B cell (primary cell): ENCODE measurements around the gene CDC37. TPM values are rescaled to one million over a fixed set of nuclear protein-coding genes. Genes with fewer than 3 reads are reported as not detected.

Experiments
- ATAC-seq: fragments of 200-7000 bp; cut with Tn5 transposase; one replicate; pipeline ENCODE4 v1.10.0; 2021; ENCODE audit warnings: low read depth, mild to moderate bottlenecking, moderate number of reproducible peaks, moderate library complexity
- CTCF ChIA-PET: fragments of 350-600 bp; sonication (Branson Sonifier 250); formaldehyde crosslinking; loops from one replicate; lab custom pipeline; 2021; ENCODE audit warnings: antibody characterized with exemption, inconsistent platforms; lab: Charles Lee
- POLR2A ChIA-PET: fragments of 350-600 bp; sonication (Branson Sonifier 250); formaldehyde crosslinking; loops from one replicate; lab custom pipeline; 2021; ENCODE audit warnings: antibody characterized with exemption; lab: Charles Lee
- DNase-seq: peaks from one replicate; pipeline ENCODE4 v3.0.0; 2013
- H2AFZ ChIP-seq: 2 replicates; pipeline ENCODE4 v1.6.1; 2012; ENCODE audit warnings: mild to moderate bottlenecking, low read depth, low read length; ENCODE audit not compliant: insufficient read depth, poor library complexity, severe bottlenecking
- H3K27ac ChIP-seq, 2 donors: 1 replicate in 1 of 2; 2 replicates in 1 of 2; pipeline ENCODE4 v1.5.1; 2012 to 2013; ENCODE audit warnings: low read length in 2 of 2, mild to moderate bottlenecking in 2 of 2, moderate library complexity in 1 of 2
- H3K27me3 ChIP-seq, 4 experiments: fragments of 200-600 bp in 1 of 4; sonication (generic) in 1 of 4; replicated peaks in 1 of 4; 1 replicate in 2 of 4; 2 replicates in 2 of 4; pipeline versions ENCODE4 v1.6.1 to v1.7.0; 2013 to 2016; ENCODE audit warnings: low read length in 3 of 4, mild to moderate bottlenecking in 2 of 4, mixed read lengths in 1 of 4, moderate library complexity in 1 of 4; ENCODE audit not compliant: insufficient read depth in 4 of 4, control insufficient read depth in 3 of 4; ENCODE audit errors: control extremely low read depth in 1 of 4
- H3K36me3 ChIP-seq, 2 experiments: replicated peaks in 1 of 2; 1 replicate in 1 of 2; 2 replicates in 1 of 2; pipeline versions ENCODE4 v1.6.1 to v1.7.1; 2013; ENCODE audit warnings: low read length in 1 of 2; ENCODE audit not compliant: insufficient read depth in 2 of 2, control insufficient read depth in 1 of 2; ENCODE audit errors: control extremely low read depth in 1 of 2, extremely low read depth in 1 of 2
- H3K4me1 ChIP-seq, 2 donors: fragments of 200-600 bp in 1 of 2; sonication (generic) in 1 of 2; 1 replicate in 1 of 2; 2 replicates in 1 of 2; pipeline versions ENCODE4 v1.5.1 to v1.6.1; 2013 to 2017; ENCODE audit warnings: low read length in 2 of 2; ENCODE audit not compliant: control insufficient read depth in 2 of 2, insufficient read depth in 2 of 2
- H3K4me2 ChIP-seq: replicated peaks from 2 replicates; pipeline ENCODE3; 2012; ENCODE audit warnings: mild to moderate bottlenecking, low read depth, low read length; ENCODE audit not compliant: poor library complexity, severe bottlenecking
- H3K4me3 ChIP-seq, 5 experiments: fragments of 200-600 bp in 1 of 5; sonication (generic) in 1 of 5; 1 replicate in 3 of 5; 2 replicates in 2 of 5; pipeline versions ENCODE4 v1.5.1 to v1.7.0; 2011 to 2016; ENCODE audit warnings: low read length in 4 of 5, mild to moderate bottlenecking in 4 of 5, low read depth in 2 of 5, control low read depth in 1 of 5, moderate library complexity in 1 of 5; ENCODE audit not compliant: insufficient read depth in 1 of 5; ENCODE audit errors: control extremely low read depth in 1 of 5, extremely low read depth in 1 of 5
- H3K79me2 ChIP-seq: fragments of 200-600 bp; sonication (generic); one replicate; pipeline ENCODE4 v1.6.0; 2016; ENCODE audit warnings: low read length; ENCODE audit not compliant: control insufficient read depth, insufficient read depth
- H3K9ac ChIP-seq: fragments of 200-600 bp; sonication (generic); 2 replicates; pipeline ENCODE4 v1.6.1; 2017; ENCODE audit warnings: mild to moderate bottlenecking, low read length, moderate library complexity
- H3K9me3 ChIP-seq, 3 donors: one replicate each; pipeline versions ENCODE4 v1.6.1 to v1.7.1; 2013; ENCODE audit warnings: low read length in 2 of 3; ENCODE audit not compliant: control insufficient read depth in 2 of 3, insufficient read depth in 1 of 3; ENCODE audit errors: control extremely low read depth in 1 of 3
- H4K20me1 ChIP-seq: 2 replicates; pipeline ENCODE4 v1.6.0; 2012; ENCODE audit warnings: mild to moderate bottlenecking, low read length; ENCODE audit not compliant: insufficient read depth, control insufficient read depth, poor library complexity, severe bottlenecking
- H3K27ac Mint-ChIP-seq: one replicate; pipeline ENCODE4 v1.8.0; 2021; ENCODE audit warnings: mixed read lengths
- H3K27me3 Mint-ChIP-seq: one replicate; pipeline ENCODE4 v1.8.0; 2021; ENCODE audit warnings: mixed read lengths
- H3K4me1 Mint-ChIP-seq: one replicate; pipeline ENCODE4 v1.8.0; 2021; ENCODE audit warnings: mixed read lengths
- H3K4me3 Mint-ChIP-seq: one replicate; pipeline ENCODE4 v1.8.0; 2021; ENCODE audit warnings: mixed read lengths
- H3K9me3 Mint-ChIP-seq: one replicate; pipeline ENCODE4 v1.8.0; 2022; ENCODE audit warnings: mixed read lengths; ENCODE audit not compliant: insufficient read depth
- EZH2 ChIP-seq: IDR thresholded peaks from 2 replicates; pipeline ENCODE4 v1.6.1; 2012; ENCODE audit warnings: borderline replicate concordance, low read depth, mild to moderate bottlenecking, moderate library complexity, low read length; ENCODE audit not compliant: insufficient read depth, poor library complexity, severe bottlenecking
- WGBS: methylation state at CpG from one replicate; pipeline ENCODE4 v1.1.5; 2013; ENCODE audit warnings: missing lambda C conversion rate; ENCODE audit not compliant: insufficient coverage; 5-methylcytosine and 5-hydroxymethylcytosine counted together
- intact Hi-C: fragments of 100-400 bp; cut with micrococcal nuclease; formaldehyde crosslinking; loops from one replicate; pipeline ENCODE4 v1.10.0; 2022
- polyA plus RNA-seq: library from polyadenylated mRNA; depleted of rRNA; stranded (reverse); fragments of >200 nt; gene quantifications from 2 replicates; pipeline ENCODE4 v1.2.3, GENCODE V29; 2012
- total RNA-seq, 2 donors: library from RNA; stranded (reverse); fragments of 120-200 nt in 1 of 2; gene quantifications; 1 replicate in 1 of 2; 2 replicates in 1 of 2; pipeline versions ENCODE4 v1.2.3 to v1.2.4, GENCODE V29; 2013 to 2022
- TF ChIP-seq, protein P1 (sequence below): fragments of 200-600 bp; IDR thresholded peaks from one replicate; pipeline ENCODE4 v1.8.0; 2022; ENCODE audit warnings: antibody characterized with exemption, mild to moderate bottlenecking

CDC37 gene
- total and polyA plus RNA-seq, 2 donors (not counting 1 experiment from before 2014, with no cell fraction given) = 193 to 408 TPM

DNA sequence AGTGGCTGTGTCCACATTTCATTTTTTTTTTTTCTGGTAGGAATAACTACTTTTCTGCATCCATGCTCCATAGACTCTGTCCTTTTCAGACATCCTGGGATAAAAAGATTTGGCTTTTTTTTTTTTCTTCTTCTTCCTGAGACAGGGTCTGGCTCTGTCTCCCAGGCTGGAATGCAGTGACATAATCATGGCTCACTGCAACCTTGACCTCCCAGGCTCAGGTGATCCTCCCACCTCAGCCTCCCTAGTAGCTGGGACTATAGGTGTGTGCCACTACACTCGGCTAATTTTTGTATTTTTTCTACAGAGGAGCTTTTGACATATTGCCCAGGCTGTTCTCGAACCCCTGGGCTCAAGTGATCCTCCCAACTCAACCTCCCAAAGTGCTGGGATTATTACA is 59.8 kb downstream of the CDC37 start:
- no peak overlapping the region for H3K27ac ChIP-seq
- ATAC-seq (no peak), DNase-seq (no peak)
- H3K9ac ChIP-seq = no peak overlapping the region
- H3K27me3 ChIP-seq = no peaks in the 10 kb centered on the region
- H3K9me3 ChIP-seq = no peaks in the 10 kb centered on the region
- peaks cover 19% of the 10 kb centered on the region for H3K79me2 ChIP-seq
- H3K9me3 Mint-ChIP-seq = no peaks in the 10 kb centered on the region
- H2AFZ ChIP-seq = no peak overlapping the region
- H3K27ac Mint-ChIP-seq = no peak overlapping the region
- TF ChIP-seq EZH2 = no peak
- TF ChIP-seq, protein P1, sequence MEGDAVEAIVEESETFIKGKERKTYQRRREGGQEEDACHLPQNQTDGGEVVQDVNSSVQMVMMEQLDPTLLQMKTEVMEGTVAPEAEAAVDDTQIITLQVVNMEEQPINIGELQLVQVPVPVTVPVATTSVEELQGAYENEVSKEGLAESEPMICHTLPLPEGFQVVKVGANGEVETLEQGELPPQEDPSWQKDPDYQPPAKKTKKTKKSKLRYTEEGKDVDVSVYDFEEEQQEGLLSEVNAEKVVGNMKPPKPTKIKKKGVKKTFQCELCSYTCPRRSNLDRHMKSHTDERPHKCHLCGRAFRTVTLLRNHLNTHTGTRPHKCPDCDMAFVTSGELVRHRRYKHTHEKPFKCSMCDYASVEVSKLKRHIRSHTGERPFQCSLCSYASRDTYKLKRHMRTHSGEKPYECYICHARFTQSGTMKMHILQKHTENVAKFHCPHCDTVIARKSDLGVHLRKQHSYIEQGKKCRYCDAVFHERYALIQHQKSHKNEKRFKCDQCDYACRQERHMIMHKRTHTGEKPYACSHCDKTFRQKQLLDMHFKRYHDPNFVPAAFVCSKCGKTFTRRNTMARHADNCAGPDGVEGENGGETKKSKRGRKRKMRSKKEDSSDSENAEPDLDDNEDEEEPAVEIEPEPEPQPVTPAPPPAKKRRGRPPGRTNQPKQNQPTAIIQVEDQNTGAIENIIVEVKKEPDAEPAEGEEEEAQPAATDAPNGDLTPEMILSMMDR = no peak
- H3K4me1 ChIP-seq = peaks cover 11 to 18% of the 10 kb centered on the region in 2 donors
- H3K4me2 ChIP-seq = no peak overlapping the region
- intact Hi-C loops = no loop called here
- no peaks in the 10 kb centered on the region for H3K27me3 Mint-ChIP-seq
- no peak overlapping the region for H3K4me3 ChIP-seq
- no peak overlapping the region for H3K4me3 Mint-ChIP-seq
- no peaks in the 10 kb centered on the region for H4K20me1 ChIP-seq
- H3K36me3 ChIP-seq = no peaks in the 10 kb centered on the region
- CTCF ChIA-PET = interaction anchor here (0.6 to 1.8 kb wide), 2 partner anchors 46 to 593 kb away, joined by 3 to 6 read pairs; no protein-coding TSS in a partner anchor
- WGBS = no CpG with 5 or more reads among the region's 2 CpGs
- H3K4me1 Mint-ChIP-seq = peaks cover 18% of the 10 kb centered on the region
- POLR2A ChIA-PET = interaction anchor here (0.7 kb wide), 1 partner anchor 54 kb away, joined by 3 read pairs; no protein-coding TSS in a partner anchor

Other genes with a start within 250 kb of the CDC37 start
- 108 and 119 TPM in 2 replicates for gene DNMT1, start 208.6 kb downstream of the CDC37 start, total RNA-seq
- gene DNMT1, start 208.6 kb downstream of the CDC37 start, polyA plus RNA-seq = 53.0 and 60.2 TPM in 2 replicates
- gene S1PR2, start 172.2 kb downstream of the CDC37 start, total RNA-seq = 3.6 and 4.4 TPM in 2 replicates
- gene S1PR2, start 172.2 kb downstream of the CDC37 start, polyA plus RNA-seq = 1.8 and 8.9 TPM in 2 replicates
- 39.8 and 40.1 TPM in 2 replicates for gene MRPL4, start 151.3 kb downstream of the CDC37 start, total RNA-seq
- gene MRPL4, start 151.3 kb downstream of the CDC37 start, polyA plus RNA-seq = 67.8 and 81.1 TPM in 2 replicates
- 7.3 and 10.2 TPM in 2 replicates for gene ICAM1, start 132.4 kb downstream of the CDC37 start, total RNA-seq
- 11.9 and 63.9 TPM in 2 replicates for gene ICAM1, start 132.4 kb downstream of the CDC37 start, polyA plus RNA-seq
- 0.44 and 0.51 TPM in 2 replicates for gene ICAM4, start 116.6 kb downstream of the CDC37 start, total RNA-seq
- 0.71 and 0.78 TPM in 2 replicates for gene ICAM4, start 116.6 kb downstream of the CDC37 start, polyA plus RNA-seq
- gene ICAM5, start 113.6 kb downstream of the CDC37 start, total RNA-seq = 0.34 and 0.54 TPM in 2 replicates
- 0.14 TPM in 1 of 2 replicates, not detected in the other for gene ICAM5, start 113.6 kb downstream of the CDC37 start, polyA plus RNA-seq
- 6.4 and 7.4 TPM in 2 replicates for gene ZGLP1, start 93.7 kb downstream of the CDC37 start, total RNA-seq
- gene ZGLP1, start 93.7 kb downstream of the CDC37 start, polyA plus RNA-seq = 3.3 and 8.0 TPM in 2 replicates
- 13.6 and 13.9 TPM in 2 replicates for gene FDX2, start 87.5 kb downstream of the CDC37 start, total RNA-seq
- 13.8 and 21.5 TPM in 2 replicates for gene FDX2, start 87.5 kb downstream of the CDC37 start, polyA plus RNA-seq
- 54.6 and 62.7 TPM in 2 replicates for gene RAVER1, start 70.0 kb downstream of the CDC37 start, total RNA-seq
- 21.0 and 27.3 TPM in 2 replicates for gene RAVER1, start 70.0 kb downstream of the CDC37 start, polyA plus RNA-seq
- 110 and 119 TPM in 2 replicates for gene ICAM3, start 63.9 kb downstream of the CDC37 start, total RNA-seq
- 154 and 223 TPM in 2 replicates for gene ICAM3, start 63.9 kb downstream of the CDC37 start, polyA plus RNA-seq
- 337 and 347 TPM in 2 replicates for gene TYK2, start 23.0 kb downstream of the CDC37 start, total RNA-seq
- 293 and 343 TPM in 2 replicates for gene TYK2, start 23.0 kb downstream of the CDC37 start, polyA plus RNA-seq
- gene PDE4A, start 17.0 kb upstream of the CDC37 start, total RNA-seq = 10.8 and 10.9 TPM in 2 replicates
- gene PDE4A, start 17.0 kb upstream of the CDC37 start, polyA plus RNA-seq = 0.95 and 1.5 TPM in 2 replicates
- gene KEAP1, start 99.8 kb upstream of the CDC37 start, total RNA-seq = 27.0 TPM in 2 replicates
- gene KEAP1, start 99.8 kb upstream of the CDC37 start, polyA plus RNA-seq = 9.3 and 17.7 TPM in 2 replicates
- 0.17 and 0.67 TPM in 2 replicates for gene S1PR5, start 113.9 kb upstream of the CDC37 start, total RNA-seq
- 0.27 and 0.55 TPM in 2 replicates for gene S1PR5, start 113.9 kb upstream of the CDC37 start, polyA plus RNA-seq
- gene ATG4D, start 140.4 kb upstream of the CDC37 start, total RNA-seq = 58.8 and 59.2 TPM in 2 replicates
- gene ATG4D, start 140.4 kb upstream of the CDC37 start, polyA plus RNA-seq = 75.5 and 82.7 TPM in 2 replicates
- gene KRI1, start 162.5 kb upstream of the CDC37 start, total RNA-seq = 62.8 and 67.9 TPM in 2 replicates
- 46.7 and 55.1 TPM in 2 replicates for gene KRI1, start 162.5 kb upstream of the CDC37 start, polyA plus RNA-seq
- 36.2 and 38.4 TPM in 2 replicates for gene CDKN2D, start 165.4 kb upstream of the CDC37 start, total RNA-seq
- gene CDKN2D, start 165.4 kb upstream of the CDC37 start, polyA plus RNA-seq = 122 and 144 TPM in 2 replicates
- gene AP1M2, start 183.8 kb upstream of the CDC37 start, total RNA-seq = not detected in 2 replicates
- gene AP1M2, start 183.8 kb upstream of the CDC37 start, polyA plus RNA-seq = not detected in 2 replicates
- gene SLC44A2, start 222.0 kb upstream of the CDC37 start, total RNA-seq = 369 and 409 TPM in 2 replicates
- 227 and 245 TPM in 2 replicates for gene SLC44A2, start 222.0 kb upstream of the CDC37 start, polyA plus RNA-seq